K562 (cell line): ENCODE measurements around the gene NUDT22. TPM values are rescaled to one million over a fixed set of nuclear protein-coding genes. Genes with fewer than 3 reads are reported as not detected.
A peak's percentile ranks its signal among the peaks of the same experiment; 100 is the strongest.

ENCODE experiments used
- BRCA1 ChIP-seq, 2 experiments: fragments of 450-650 bp in 1 of 2; sonication (generic) in 1 of 2; formaldehyde crosslinking in 1 of 2; IDR thresholded peaks; 2 replicates each; pipeline versions ENCODE4 v1.5.0 to v1.6.1; 2017 to 2020; ENCODE audit warnings: mild to moderate bottlenecking in 1 of 2, missing genetic modification reagents in 1 of 2
- CBX2 ChIP-seq: fragments of 200-600 bp; sonication (generic); IDR thresholded peaks from one replicate; pipeline ENCODE4 v1.6.1; 2012; ENCODE audit warnings: mild to moderate bottlenecking, low read length, inconsistent platforms; ENCODE audit not compliant: insufficient read depth, poor library complexity, severe bottlenecking
- E4F1 ChIP-seq: fragments of 250-450 bp; sonication (Bioruptor Pico); IDR thresholded peaks from 2 replicates; pipeline ENCODE4 v1.5.0; 2021; ENCODE audit warnings: mild to moderate bottlenecking, borderline replicate concordance
- GMEB1 ChIP-seq: fragments of 250-450 bp; sonication (Bioruptor Pico); IDR thresholded peaks from 2 replicates; pipeline ENCODE4 v1.4.0; 2020; ENCODE audit warnings: mild to moderate bottlenecking
- HEY1 ChIP-seq: fragments of 250-450 bp; sonication (Bioruptor Pico); IDR thresholded peaks from 2 replicates; pipeline ENCODE4 v1.5.0; 2020; ENCODE audit warnings: mild to moderate bottlenecking, moderate library complexity, borderline replicate concordance
- NCOA1 ChIP-seq: fragments of 450-650 bp; IDR thresholded peaks from 2 replicates; pipeline ENCODE4 v1.6.1; 2016; ENCODE audit warnings: low read depth
- PATZ1 ChIP-seq: fragments of 250-450 bp; sonication (Bioruptor Pico); IDR thresholded peaks from 2 replicates; pipeline ENCODE4 v1.5.0; 2020; ENCODE audit warnings: mild to moderate bottlenecking, borderline replicate concordance
- POLR2A ChIP-seq: fragments of 450-650 bp; conservative IDR thresholded peaks from 2 replicates; pipeline ENCODE4 v1.6.1; 2016
- PRDM10 ChIP-seq: fragments of 450-650 bp; IDR thresholded peaks from 2 replicates; pipeline ENCODE4 v1.6.1; 2018; ENCODE audit not compliant: partially characterized antibody
- RBM15 ChIP-seq: fragments of 200-400 bp; formaldehyde crosslinking; IDR thresholded peaks from 2 replicates; pipeline ENCODE4 v1.6.1; 2018; ENCODE audit warnings: mild to moderate bottlenecking, low read length, moderate library complexity; ENCODE audit not compliant: insufficient read depth
- TRIM24 ChIP-seq, 2 experiments: fragments of 450-650 bp; IDR thresholded peaks; 2 replicates each; pipeline ENCODE4 v1.6.1; 2016
- ZNF121 ChIP-seq: sonication (generic); formaldehyde crosslinking; conservative IDR thresholded peaks from 2 replicates; pipeline ENCODE4 v1.8.0; 2022; ENCODE audit warnings: missing genetic modification reagents
- ZNF347 ChIP-seq: fragments of 450-650 bp; formaldehyde crosslinking; IDR thresholded peaks from 2 replicates; pipeline ENCODE4 v1.4.0; 2020; ENCODE audit warnings: low read depth, mild to moderate bottlenecking, moderate library complexity
- ZNF639 ChIP-seq, 2 experiments: fragments of 200-800 bp in 1 of 2; sonication (Bioruptor generic) in 1 of 2; sonication (generic) in 1 of 2; formaldehyde crosslinking in 1 of 2; IDR thresholded peaks in 1 of 2; conservative IDR thresholded peaks in 1 of 2; 2 replicates each; pipeline versions ENCODE4 v1.5.0 to v1.6.1; 2016 to 2020; ENCODE audit warnings: missing compliant biosample characterization in 1 of 2, missing genetic modification characterization in 1 of 2, missing genetic modification reagents in 1 of 2
- polyA plus RNA-seq, 8 experiments: library from polyadenylated mRNA; depleted of rRNA in 4 of 8; stranded (reverse) in 5 of 8; unstranded in 3 of 8; fragments of >200 nt; fragmentation: Nextera tagmentation in 2 of 8; fragmentation: Illumina TruSeq in 1 of 8; extraction: Ambion mirVana in 2 of 8; extraction: Trizol in 1 of 8; gene quantifications; 2 replicates each; pipeline versions ENCODE4 v1.2.1 to v1.2.3, GENCODE V29; 2011 to 2014; ENCODE audit warnings: inconsistent platforms in 1 of 8, missing spikeins in 1 of 8
- total RNA-seq, 7 experiments: library from RNA; depleted of rRNA in 6 of 7; stranded (reverse); fragments of >200 nt in 6 of 7; fragmentation: Illumina TruSeq in 2 of 7; extraction: Trizol in 2 of 7; gene quantifications; 2 replicates each; pipeline versions ENCODE4 v1.2.1 to v1.2.3, GENCODE V29; 2011 to 2021; ENCODE audit warnings: low replicate concordance in 1 of 7

Gene NUDT22
- total and polyA plus RNA-seq, 9 of the 15 experiments (the other 6 are each of a cell fraction or from before 2014, with no cell fraction given) = 6.3 to 92.6 (median 37.4) TPM

- no peak for TF ChIP-seq PRDM10
- TF ChIP-seq NCOA1 = peak; percentile 79
- no peak for TF ChIP-seq E4F1 (CRISPR knock-in tag)
- TF ChIP-seq HEY1 (CRISPR knock-in tag) = no peak
- no peak for TF ChIP-seq RBM15
- no peak; a peak in 1 of 4 replicates for TF ChIP-seq TRIM24 (IDR thresholded peaks at IDR 0.05)
- TF ChIP-seq BRCA1 (IDR thresholded peaks at IDR 0.05) = no peak
- no peak for TF ChIP-seq BRCA1 (CRISPR knock-in tag; IDR thresholded peaks at IDR 0.05)
- TF ChIP-seq GMEB1 (CRISPR knock-in tag) = no peak
- TF ChIP-seq CBX2 = no peak
- peak; percentile 91 for TF ChIP-seq POLR2A
- TF ChIP-seq ZNF639 (CRISPR knock-in tag; conservative IDR thresholded peaks at IDR 0.05 in 1 of 2, IDR thresholded peaks at IDR 0.05 in 1 of 2) = no peak; a peak in 1 of 4 replicates
- TF ChIP-seq ZNF347 (CRISPR knock-in tag) = no peak
- no peak for TF ChIP-seq ZNF121 (CRISPR knock-in tag)
- TF ChIP-seq PATZ1 (CRISPR knock-in tag) = no peak
These were observed 15.7 kb downstream of the NUDT22 start (continued) for GRCh38 chr11:64241491-64242374.
